Esophagus squamous epithelium (tissue), 4 donors: ENCODE measurements around the gene ALG5.

Experiments
- CTCF ChIP-seq, 6 experiments: fragments of 450-650 bp in 4 of 6; fragments of 200-600 bp in 2 of 6; sonication (generic) in 2 of 6; IDR thresholded peaks; one replicate each; pipeline ENCODE4 v1.5.1; 2016 to 2019; ENCODE audit warnings: antibody characterized with exemption in 6 of 6, mild to moderate bottlenecking in 4 of 6, moderate library complexity in 4 of 6
- POLR2A ChIP-seq, 4 donors: fragments of 450-650 bp; IDR thresholded peaks; one replicate each; pipeline ENCODE4 v1.6.1; 2017; ENCODE audit warnings: antibody characterized with exemption in 4 of 4, mild to moderate bottlenecking in 4 of 4, moderate library complexity in 3 of 4

DNA sequence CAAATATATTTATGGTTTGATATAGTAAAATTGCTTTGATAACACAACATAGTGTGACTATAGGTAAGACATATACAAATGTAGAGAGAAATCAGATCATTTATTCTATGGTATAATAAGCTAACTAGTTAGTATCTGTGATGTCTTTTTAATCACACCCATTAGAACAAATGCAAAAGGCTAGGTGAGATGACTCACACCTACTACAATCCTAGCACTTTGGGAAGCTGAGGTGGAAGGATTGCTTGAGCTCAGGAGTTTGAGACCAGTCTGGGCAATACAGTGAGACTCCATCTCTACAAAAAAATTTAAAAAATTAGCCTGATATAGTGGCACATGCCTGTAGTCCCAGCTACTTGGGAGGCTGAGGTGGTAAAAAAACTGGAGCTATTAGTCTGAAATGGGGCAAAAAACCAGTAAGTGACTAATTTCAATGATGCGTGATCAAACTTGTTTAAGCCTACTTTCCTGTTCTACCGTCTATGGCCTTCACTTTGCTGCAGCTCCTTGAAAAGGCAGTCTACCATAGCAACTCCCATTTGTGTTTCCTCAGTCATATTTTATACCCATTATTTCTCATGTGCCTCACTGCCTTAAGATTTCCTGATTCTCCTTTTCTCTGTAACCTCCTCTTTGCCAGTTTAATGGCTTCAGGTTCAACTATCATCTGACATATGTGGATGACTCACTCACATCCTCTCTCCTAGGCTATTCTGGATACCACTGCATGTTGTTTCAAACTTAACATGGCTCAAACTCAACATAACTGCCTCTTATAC, 12.5 kb downstream of the ALG5 start:
- TF ChIP-seq CTCF (IDR thresholded peaks at IDR 0.05) (no peak), POLR2A (IDR thresholded peaks at IDR 0.05) (no peak)
